ENCODE measurements around the gene PTOV1. TPM values are rescaled to one million over a fixed set of nuclear protein-coding genes. Genes with fewer than 3 reads are reported as not detected.
A peak's percentile ranks its signal among the peaks of the same experiment; 100 is the strongest.

The PTOV1 gene
- total RNA-seq, 1 donor from 2014 or later = 466 TPM

- no peak for DNase-seq (ENCODE audit: low read depth, low spot score)
- peaks cover 4% of the 10 kb centered on the region for H3K9me3 Mint-ChIP-seq
- peaks cover 26% of the 10 kb centered on the region for H3K4me1 Mint-ChIP-seq
- H3K4me3 Mint-ChIP-seq = peak overlapping the region; percentile 93
- no peak for TF ChIP-seq CTCF (conservative IDR thresholded peaks at IDR 0.05)
- no peak overlapping the region for H3K27ac Mint-ChIP-seq (ENCODE audit: unreplicated experiment)
- peaks cover 24% of the 10 kb centered on the region for H3K36me3 Mint-ChIP-seq (ENCODE audit: low read depth)
- peaks cover 21% of the 10 kb centered on the region for H3K27me3 Mint-ChIP-seq (ENCODE audit: low read depth)
Observed at GRCh38 chr19:49851456-49852259, 699 bp downstream of the PTOV1 start.

GRCh38 chr19:49852631-49853126 lies 1.7 kb downstream of the PTOV1 start:
- peak overlapping the region; percentile 75 for H3K27ac Mint-ChIP-seq (ENCODE audit: unreplicated experiment)
- H3K9me3 Mint-ChIP-seq = peaks cover 4% of the 10 kb centered on the region
- H3K4me1 Mint-ChIP-seq = peaks cover 26% of the 10 kb centered on the region
- TF ChIP-seq CTCF (conservative IDR thresholded peaks at IDR 0.05) = no peak
- peaks cover 21% of the 10 kb centered on the region for H3K27me3 Mint-ChIP-seq (ENCODE audit: low read depth)
- H3K36me3 Mint-ChIP-seq (ENCODE audit: low read depth) = peaks cover 22% of the 10 kb centered on the region
- DNase-seq (ENCODE audit: low read depth, low spot score) = no peak
- peak overlapping the region; percentile 93 for H3K4me3 Mint-ChIP-seq

- Mint-ChIP-seq H3K4me3 (peak overlapping the region; percentile 93), H3K9me3 (peaks cover 4% of the 10 kb centered on the region), H3K36me3 (ENCODE audit: low read depth) (peaks cover 19% of the 10 kb centered on the region), H3K4me1 (peaks cover 26% of the 10 kb centered on the region), H3K27ac (ENCODE audit: unreplicated experiment) (peak overlapping the region; percentile 50), H3K27me3 (ENCODE audit: low read depth) (peaks cover 26% of the 10 kb centered on the region)
- no peak for TF ChIP-seq CTCF (conservative IDR thresholded peaks at IDR 0.05)
- no peak for DNase-seq (ENCODE audit: low read depth, low spot score)
Observed at GRCh38 chr19:49853852-49854377, 3.0 kb downstream of the PTOV1 start.

DNA sequence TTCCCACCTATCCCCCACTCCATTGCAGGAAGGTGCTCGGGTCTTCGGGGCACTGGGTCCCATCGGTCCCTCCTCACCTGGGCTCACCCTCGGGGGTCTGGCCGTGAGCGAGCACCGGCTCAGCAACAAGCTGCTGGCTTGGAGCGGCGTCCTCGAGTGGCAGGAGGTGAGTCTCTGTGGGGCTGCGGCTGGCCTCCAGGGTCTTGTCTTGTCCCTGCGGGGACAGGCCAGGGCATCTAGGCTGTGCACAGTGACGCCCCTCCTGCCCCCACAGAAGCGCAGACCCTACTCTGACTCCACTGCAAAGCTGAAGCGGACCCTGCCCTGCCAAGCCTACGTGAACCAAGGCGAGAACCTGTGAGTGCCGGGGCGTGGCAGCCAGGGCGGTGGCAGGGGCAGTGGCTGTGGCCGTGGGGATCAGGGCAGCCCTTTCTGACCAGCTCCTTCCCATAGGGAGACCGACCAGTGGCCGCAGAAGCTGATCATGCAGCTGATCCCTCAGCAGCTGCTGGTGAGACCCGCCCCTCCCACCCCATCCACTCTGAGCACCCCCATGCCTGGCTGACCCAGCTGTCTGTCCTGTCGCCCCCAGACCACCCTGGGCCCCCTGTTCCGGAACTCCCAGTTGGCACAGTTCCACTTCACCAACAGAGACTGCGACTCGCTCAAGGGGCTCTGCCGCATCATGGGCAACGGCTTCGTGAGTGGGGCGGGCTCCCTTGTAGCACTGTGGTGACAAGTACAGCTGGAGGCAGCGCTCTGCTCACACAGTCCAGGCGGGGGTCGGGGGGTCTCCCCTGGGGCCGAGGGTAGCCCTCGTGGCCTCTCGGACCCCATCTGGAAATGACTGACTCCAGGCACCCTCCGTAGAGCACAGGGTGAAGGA lies 3.7 kb downstream of the PTOV1 start:
- peaks cover 2% of the 10 kb centered on the region for H3K9me3 Mint-ChIP-seq
- peaks cover 16% of the 10 kb centered on the region for H3K36me3 Mint-ChIP-seq (ENCODE audit: low read depth)
- H3K27me3 Mint-ChIP-seq (ENCODE audit: low read depth) = peaks cover 29% of the 10 kb centered on the region
- H3K4me1 Mint-ChIP-seq = peaks cover 26% of the 10 kb centered on the region
- no peak overlapping the region for H3K27ac Mint-ChIP-seq (ENCODE audit: unreplicated experiment)
- TF ChIP-seq CTCF (conservative IDR thresholded peaks at IDR 0.05) = no peak
- H3K4me3 Mint-ChIP-seq = peak overlapping the region; percentile 93
- no peak for DNase-seq (ENCODE audit: low read depth, low spot score)

- H3K4me1 Mint-ChIP-seq = peaks cover 19% of the 10 kb centered on the region
- H3K27me3 Mint-ChIP-seq (ENCODE audit: low read depth) = peaks cover 31% of the 10 kb centered on the region
- H3K27ac Mint-ChIP-seq (ENCODE audit: unreplicated experiment) = peak overlapping the region; percentile 75
- no peak for DNase-seq (ENCODE audit: low read depth, low spot score)
- no peak for TF ChIP-seq CTCF (conservative IDR thresholded peaks at IDR 0.05)
- H3K36me3 Mint-ChIP-seq (ENCODE audit: low read depth) = peaks cover 10% of the 10 kb centered on the region
- peak overlapping the region; percentile 83 for H3K4me3 Mint-ChIP-seq
- no peaks in the 10 kb centered on the region for H3K9me3 Mint-ChIP-seq
Observed at GRCh38 chr19:49855277-49855675, 4.3 kb downstream of the PTOV1 start.
